HG02981 (cell line): ENCODE results near the gene SAG.

Experiments
- ATAC-seq: cut with Tn5 transposase; IDR thresholded peaks from one replicate; pipeline ENCODE4 v1.9.1; 2021; ENCODE audit warnings: mild to moderate bottlenecking, moderate library complexity; ENCODE audit not compliant: unreplicated experiment

The SAG gene

DNA sequence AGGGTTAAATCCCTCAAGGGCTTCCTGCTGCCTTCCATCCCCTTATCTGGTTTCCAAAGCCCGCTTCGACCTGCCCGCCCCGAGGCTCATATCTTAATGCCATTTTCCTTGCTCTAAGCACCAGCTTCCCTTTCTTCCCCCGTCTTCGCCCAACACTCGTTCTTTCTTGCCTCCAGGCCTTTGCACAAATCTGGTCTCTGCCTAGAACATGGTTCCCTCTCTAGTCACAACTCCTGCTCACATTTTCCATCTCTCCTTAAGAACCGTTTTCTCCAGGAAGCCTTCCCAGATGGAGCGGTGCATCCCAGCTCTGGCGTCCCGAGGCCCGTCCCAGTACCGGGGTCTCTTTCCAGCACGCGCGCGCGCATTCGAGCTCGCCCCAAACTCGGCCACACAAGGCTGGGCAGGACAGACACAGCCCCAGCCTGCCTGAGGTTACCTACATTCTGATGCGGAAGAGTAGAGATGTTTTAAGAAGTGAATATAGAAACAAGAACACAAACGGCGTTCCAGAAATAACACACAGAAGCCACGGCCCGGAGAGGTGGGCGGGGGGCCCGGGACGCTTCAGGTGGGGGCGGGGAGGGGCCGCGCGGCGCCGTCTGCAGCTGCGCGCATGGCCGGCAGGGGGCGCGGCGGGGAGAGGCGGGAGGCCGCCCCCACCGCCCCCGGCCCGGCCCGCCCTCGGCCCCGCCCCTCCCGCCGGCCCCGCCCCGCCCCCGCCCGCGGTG is 46.3 kb downstream of the SAG start, which contains the start of gene DGKD:
Gene DGKD, plus strand, starts transcription at position 726 of the 731 bp plus-strand sequence. CDS start 25 bp downstream, outside the sequence.
- ATAC-seq, result peak; percentile 47

DNA sequence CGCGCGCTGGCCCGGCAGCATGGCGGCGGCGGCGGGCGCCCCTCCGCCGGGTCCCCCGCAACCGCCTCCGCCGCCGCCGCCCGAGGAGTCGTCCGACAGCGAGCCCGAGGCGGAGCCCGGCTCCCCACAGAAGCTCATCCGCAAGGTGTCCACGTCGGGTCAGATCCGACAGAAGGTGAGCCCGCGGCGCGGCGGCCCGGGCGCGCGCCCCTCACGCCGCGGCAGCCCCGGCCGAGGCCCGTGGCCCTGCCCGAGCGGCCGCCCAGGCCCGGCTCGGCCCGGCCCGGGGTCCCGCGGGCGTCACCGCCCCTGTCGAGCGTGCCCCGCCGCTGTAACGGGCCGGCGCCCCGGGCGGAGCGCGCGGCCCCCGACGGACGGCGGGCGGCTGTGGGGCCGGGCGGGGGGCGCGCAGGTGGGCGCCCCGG is 46.9 kb downstream of the SAG start:
- peak; percentile 20 for ATAC-seq

- ATAC-seq, result no peak
Observed at GRCh38 chr2:233354971-233355574, 47.5 kb downstream of the SAG start.

DNA sequence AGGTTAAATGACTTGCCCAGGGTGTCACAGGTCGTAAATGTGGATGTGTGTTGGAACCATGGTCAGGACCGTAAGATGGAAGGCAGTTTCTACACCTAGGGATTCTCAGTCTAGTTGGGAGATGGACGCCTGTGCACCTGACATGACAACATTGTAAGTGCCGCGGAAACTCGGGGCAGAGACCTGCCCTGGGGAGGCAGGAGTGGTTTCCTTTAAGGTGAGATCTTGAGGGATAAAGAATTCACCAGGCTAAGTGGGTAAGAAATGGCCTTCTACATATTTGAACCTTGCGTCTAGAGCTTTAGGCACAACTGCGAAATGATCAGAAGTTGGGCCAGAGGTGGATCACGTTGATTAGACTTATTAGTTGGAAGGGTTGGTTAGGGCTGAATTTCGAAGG is 48.3 kb downstream of the SAG start:
- ATAC-seq, result no peak

- ATAC-seq, result no peak
Observed at GRCh38 chr2:233356546-233357308, 49.1 kb downstream of the SAG start.

DNA sequence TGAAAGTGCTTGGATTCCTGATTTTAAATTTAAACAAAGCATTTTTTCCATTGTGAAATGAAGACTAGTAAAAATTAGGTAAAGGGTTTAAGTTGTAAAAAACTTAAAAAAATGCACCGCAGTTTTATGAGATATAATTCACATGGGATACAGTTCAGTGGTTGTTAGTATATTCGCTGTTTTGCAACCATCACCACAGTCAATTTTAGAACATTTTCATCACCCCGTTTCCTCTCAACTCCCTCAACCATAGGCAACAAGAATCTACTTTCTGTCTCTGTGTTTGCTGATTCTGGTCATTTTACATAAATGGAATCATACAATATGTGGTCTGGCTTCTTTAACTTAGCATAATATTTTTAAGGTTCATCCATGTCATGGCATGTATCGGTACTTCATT is 50.7 kb downstream of the SAG start:
- no peak for ATAC-seq

GRCh38 chr2:233358947-233359346 is 51.3 kb downstream of the SAG start:
- ATAC-seq, result no peak

DNA sequence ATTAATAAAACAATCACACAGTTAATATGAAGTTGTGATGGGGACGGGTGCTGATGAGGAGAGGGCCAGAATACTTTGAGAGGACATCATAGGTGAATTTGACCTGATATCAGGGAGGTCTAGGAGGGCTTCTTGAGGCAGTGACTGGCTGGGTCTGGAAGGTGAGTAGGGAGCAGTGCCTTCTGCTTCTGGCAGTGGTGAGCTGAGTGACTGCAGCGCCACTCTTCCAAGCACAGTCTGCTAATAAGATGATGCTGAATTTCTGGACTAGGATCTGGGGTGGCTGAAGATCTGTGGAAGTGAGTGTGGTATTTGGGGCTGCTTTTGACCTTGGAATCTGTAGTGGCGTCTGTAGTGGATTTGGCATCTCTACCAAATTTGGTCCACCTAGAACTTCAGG is 52.2 kb downstream of the SAG start:
- no peak for ATAC-seq

DNA sequence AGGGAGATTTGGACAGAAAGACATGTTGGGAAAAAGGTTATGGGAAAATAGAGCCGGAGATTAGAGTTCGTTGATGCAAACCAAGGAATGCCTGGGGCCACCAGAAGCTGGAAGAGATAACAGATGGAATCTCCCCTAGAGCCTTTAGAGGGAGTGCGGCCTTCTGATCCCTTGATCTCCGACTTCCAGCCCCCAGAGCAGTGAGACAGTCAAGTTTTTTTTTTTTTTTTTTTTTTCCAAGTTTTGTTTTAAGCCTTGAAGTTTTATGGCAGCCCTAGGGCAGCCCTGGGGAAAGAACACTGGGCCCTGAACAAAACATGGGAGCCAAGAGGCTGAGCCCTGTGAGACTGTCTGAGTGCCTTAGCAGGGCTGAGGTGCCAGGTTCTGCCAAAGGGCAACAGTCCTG is 53.2 kb downstream of the SAG start:
- ATAC-seq, result no peak

DNA sequence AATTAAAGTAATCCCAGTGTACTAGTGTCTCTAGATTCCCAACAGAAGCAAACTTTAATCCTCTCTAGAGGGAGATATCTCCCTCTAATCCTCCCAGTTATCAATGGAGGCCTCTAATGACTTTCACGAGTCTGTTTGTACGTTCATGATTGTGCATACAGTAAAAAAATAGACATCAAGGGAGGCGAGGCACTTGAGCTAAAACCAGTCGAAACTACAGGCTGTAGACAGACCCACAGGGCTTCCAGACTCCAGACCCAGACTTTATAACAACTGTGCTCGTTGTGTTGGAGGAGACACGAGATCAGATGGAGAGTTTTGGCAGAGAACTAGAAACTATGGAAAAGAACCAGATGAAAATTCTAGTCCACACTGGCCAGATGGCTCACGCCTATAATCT is 53.7 kb downstream of the SAG start:
- ATAC-seq, result no peak

DNA sequence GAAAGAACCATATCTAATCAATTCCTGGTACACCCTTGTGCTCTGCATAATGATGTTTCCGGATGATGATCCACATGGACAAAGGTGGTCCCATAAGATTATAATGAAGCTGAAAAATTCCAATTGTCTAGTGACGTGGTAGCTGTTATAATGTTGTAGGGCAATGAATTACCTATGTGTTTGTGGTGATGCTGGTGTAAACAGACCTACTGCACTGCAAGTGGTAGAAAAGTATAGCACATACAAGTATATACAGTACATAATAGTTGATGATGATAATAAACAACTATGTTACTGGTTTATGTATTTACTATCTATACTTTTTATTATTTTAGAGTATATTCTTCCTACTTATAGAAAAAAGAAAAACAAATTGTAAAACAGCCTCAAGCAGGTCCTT is 55.1 kb downstream of the SAG start:
- no peak for ATAC-seq

DNA sequence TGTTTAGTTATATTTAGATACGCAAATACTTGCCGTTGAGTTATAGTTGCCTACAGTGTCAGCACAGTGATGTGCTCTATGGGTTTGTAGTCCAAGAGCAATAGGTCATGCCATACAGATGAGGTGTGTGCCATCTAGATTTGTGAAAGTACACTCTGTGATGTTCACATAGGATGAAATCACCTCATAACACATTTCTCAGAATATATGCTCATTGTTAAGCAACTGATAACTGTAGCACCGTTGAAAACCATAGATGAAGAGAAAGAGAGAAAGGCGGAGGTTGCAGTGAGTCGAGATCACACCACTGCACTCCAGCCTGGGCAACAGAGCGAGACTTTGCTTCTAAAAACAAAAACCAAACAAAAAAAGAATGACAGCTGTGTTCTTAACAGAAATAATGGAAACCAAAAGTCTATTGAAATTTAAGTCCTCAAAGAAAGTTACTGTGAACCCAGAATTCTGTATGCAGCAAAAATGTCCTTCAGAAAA is 56.2 kb downstream of the SAG start:
- ATAC-seq, result peak; percentile 53

GRCh38 chr2:233365861-233366520 is 58.4 kb downstream of the SAG start:
- ATAC-seq, result no peak

- ATAC-seq, result no peak
Observed at GRCh38 chr2:233367586-233367985, 60.0 kb downstream of the SAG start.

DNA sequence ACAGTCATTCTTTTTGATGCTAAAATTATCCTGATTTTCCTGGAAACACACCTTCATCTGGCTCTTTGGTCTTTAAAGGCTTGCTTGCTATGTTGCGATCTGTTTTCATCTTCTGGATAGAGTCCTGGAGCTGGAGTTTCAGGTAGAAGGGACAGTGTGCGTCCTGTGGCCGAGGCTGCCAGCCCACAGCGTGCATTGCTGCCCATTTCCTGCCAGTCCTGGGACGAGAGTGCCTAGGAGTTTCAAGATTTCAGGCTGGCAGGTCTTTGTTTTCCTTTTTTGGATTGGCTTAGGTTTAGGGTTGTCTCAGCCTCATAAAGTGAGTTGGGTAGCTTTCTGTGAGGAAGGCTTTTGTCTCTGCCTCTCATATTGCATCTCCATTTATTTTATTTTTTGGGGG is 61.1 kb downstream of the SAG start:
- no peak for ATAC-seq

- ATAC-seq, result no peak
Observed at GRCh38 chr2:233369462-233369861, 61.8 kb downstream of the SAG start.

GRCh38 chr2:233369897-233370685 is 62.5 kb downstream of the SAG start:
- no peak for ATAC-seq

- no peak for ATAC-seq
Observed at GRCh38 chr2:233371641-233372040, 64.0 kb downstream of the SAG start.

GRCh38 chr2:233372855-233373254 is 65.2 kb downstream of the SAG start:
- ATAC-seq, result no peak

- ATAC-seq, result no peak
Observed at GRCh38 chr2:233373316-233373715, 65.7 kb downstream of the SAG start.
